Measurements from ENCODE around the gene DDX51.

DDX51 gene

GRCh38 chr12:132166093-132166492, 22.0 kb upstream of the DDX51 start:
- H3K9me3 ChIP-seq (ENCODE audit: low read length) = peaks cover 2% of the 10 kb centered on the region
- no peak overlapping the region for H3K4me3 ChIP-seq (ENCODE audit: low read length)
- no peaks in the 10 kb centered on the region for H3K4me1 ChIP-seq (ENCODE audit: insufficient read depth, low read length)
- H3K27me3 ChIP-seq (ENCODE audit: insufficient read depth, low read length) = peaks cover 12% of the 10 kb centered on the region
- H3K36me3 ChIP-seq (ENCODE audit: insufficient read depth, low read length) = no peaks in the 10 kb centered on the region
- H2AFZ ChIP-seq (ENCODE audit: low read depth, low read length) = no peak overlapping the region

- Histone ChIP-seq H3K36me3 (ENCODE audit: insufficient read depth, low read length) (no peaks in the 10 kb centered on the region), H3K4me3 (ENCODE audit: low read length) (no peak overlapping the region), H2AFZ (ENCODE audit: low read depth, low read length) (no peak overlapping the region), H3K27me3 (ENCODE audit: insufficient read depth, low read length) (peaks cover 7% of the 10 kb centered on the region), H3K9me3 (ENCODE audit: low read length) (peaks cover 2% of the 10 kb centered on the region), H3K4me1 (ENCODE audit: insufficient read depth, low read length) (no peaks in the 10 kb centered on the region)
These were observed 21.5 kb upstream of the DDX51 start for GRCh38 chr12:132165584-132165983.

DNA sequence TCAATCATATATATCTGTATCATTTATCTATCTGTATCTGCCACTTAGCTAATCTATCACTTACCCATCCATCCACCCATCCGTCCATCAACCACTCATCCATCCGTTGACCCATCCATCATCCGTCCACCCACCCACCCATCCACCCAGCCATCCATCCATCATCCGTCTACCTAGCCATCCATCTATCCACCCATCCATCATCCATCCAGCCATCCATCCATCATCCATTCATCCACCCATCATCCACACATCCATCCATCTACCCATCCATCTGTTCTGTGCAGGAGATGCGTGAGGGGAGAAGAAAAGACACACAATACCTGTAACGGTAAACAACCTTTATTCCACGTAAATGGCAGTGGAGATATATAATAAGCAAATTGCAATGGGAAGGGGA, 20.3 kb upstream of the DDX51 start:
- Histone ChIP-seq H3K36me3 (ENCODE audit: insufficient read depth, low read length) (no peaks in the 10 kb centered on the region), H3K4me1 (ENCODE audit: insufficient read depth, low read length) (no peaks in the 10 kb centered on the region), H3K4me3 (ENCODE audit: low read length) (no peak overlapping the region), H3K27me3 (ENCODE audit: insufficient read depth, low read length) (no peaks in the 10 kb centered on the region), H3K9me3 (ENCODE audit: low read length) (peaks cover 2% of the 10 kb centered on the region), H2AFZ (ENCODE audit: low read depth, low read length) (no peak overlapping the region)

DNA sequence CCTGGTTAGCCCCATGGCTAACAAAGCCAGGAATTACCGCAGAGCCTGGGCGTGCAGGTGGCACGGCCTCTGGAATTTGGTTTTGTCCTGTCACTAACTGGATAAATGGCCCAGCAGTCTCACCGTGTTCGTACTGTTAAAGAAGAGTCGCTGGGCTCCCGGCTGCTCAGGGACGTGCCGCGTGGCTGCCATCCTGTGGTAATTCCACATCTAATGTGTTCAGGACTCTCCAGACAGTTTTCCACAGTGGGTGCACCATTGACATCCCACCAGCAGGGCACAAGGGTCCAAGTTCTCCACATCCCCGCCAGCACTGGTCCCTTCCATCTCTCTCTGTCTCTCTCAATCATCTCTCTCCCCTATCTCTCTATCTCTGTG, 19.8 kb upstream of the DDX51 start:
- H3K27me3 ChIP-seq (ENCODE audit: insufficient read depth, low read length) = no peaks in the 10 kb centered on the region
- peaks cover 2% of the 10 kb centered on the region for H3K9me3 ChIP-seq (ENCODE audit: low read length)
- no peaks in the 10 kb centered on the region for H3K36me3 ChIP-seq (ENCODE audit: insufficient read depth, low read length)
- no peaks in the 10 kb centered on the region for H3K4me1 ChIP-seq (ENCODE audit: insufficient read depth, low read length)
- H3K4me3 ChIP-seq (ENCODE audit: low read length) = no peak overlapping the region
- no peak overlapping the region for H2AFZ ChIP-seq (ENCODE audit: low read depth, low read length)

DNA sequence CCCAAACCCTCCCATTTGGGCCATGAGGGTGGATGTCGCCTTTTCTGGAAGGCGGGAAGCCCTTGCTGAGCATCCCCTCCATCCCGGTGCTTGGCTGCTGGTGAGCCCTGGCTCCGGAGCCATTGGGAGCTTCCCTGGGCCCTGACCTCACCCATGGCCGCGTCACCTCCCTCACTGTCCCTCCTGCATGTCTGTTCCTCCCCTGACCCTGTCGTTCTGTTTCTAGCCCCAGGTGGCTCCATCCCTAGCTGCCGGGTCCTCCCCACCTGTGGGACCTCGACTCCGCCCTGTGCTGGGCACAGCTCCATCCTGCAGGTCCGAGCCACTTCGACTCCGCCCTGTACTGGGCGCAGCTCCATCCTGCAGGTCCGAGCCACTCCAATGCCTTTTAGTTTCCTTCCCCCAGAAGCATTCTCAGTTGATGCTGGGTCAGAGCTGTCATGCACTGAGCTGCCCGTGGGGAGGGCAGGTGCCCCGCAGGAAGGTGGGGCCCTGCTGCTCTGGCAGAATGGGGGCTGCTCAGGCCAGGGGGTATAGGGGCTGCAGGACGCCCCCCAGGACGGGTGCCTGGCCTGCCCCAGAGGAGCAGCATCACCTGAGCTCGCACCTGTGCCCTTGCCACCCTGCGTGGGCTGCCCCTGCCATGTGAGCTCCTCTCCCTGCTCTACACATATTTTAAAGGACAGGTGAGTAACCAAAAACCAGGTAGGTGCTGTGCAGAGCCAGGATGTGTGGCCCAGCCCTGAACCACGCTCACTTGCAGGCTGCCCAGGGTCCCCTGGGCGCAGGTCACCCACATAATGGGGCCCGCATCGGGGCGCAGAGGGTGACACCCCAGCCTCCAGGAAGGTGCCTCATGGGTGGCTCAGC, 19.2 kb upstream of the DDX51 start:
- no peaks in the 10 kb centered on the region for H3K27me3 ChIP-seq (ENCODE audit: insufficient read depth, low read length)
- H3K36me3 ChIP-seq (ENCODE audit: insufficient read depth, low read length) = no peaks in the 10 kb centered on the region
- peaks cover 2% of the 10 kb centered on the region for H3K9me3 ChIP-seq (ENCODE audit: low read length)
- no peaks in the 10 kb centered on the region for H3K4me1 ChIP-seq (ENCODE audit: insufficient read depth, low read length)
- H2AFZ ChIP-seq (ENCODE audit: low read depth, low read length) = no peak overlapping the region
- no peak overlapping the region for H3K4me3 ChIP-seq (ENCODE audit: low read length)

- Histone ChIP-seq H3K36me3 (ENCODE audit: insufficient read depth, low read length) (no peaks in the 10 kb centered on the region), H3K9me3 (ENCODE audit: low read length) (peaks cover 2% of the 10 kb centered on the region), H2AFZ (ENCODE audit: low read depth, low read length) (no peak overlapping the region), H3K4me3 (ENCODE audit: low read length) (no peak overlapping the region), H3K27me3 (ENCODE audit: insufficient read depth, low read length) (no peaks in the 10 kb centered on the region), H3K4me1 (ENCODE audit: insufficient read depth, low read length) (no peaks in the 10 kb centered on the region)
These were observed 18.5 kb upstream of the DDX51 start for GRCh38 chr12:132162508-132163031.

DNA sequence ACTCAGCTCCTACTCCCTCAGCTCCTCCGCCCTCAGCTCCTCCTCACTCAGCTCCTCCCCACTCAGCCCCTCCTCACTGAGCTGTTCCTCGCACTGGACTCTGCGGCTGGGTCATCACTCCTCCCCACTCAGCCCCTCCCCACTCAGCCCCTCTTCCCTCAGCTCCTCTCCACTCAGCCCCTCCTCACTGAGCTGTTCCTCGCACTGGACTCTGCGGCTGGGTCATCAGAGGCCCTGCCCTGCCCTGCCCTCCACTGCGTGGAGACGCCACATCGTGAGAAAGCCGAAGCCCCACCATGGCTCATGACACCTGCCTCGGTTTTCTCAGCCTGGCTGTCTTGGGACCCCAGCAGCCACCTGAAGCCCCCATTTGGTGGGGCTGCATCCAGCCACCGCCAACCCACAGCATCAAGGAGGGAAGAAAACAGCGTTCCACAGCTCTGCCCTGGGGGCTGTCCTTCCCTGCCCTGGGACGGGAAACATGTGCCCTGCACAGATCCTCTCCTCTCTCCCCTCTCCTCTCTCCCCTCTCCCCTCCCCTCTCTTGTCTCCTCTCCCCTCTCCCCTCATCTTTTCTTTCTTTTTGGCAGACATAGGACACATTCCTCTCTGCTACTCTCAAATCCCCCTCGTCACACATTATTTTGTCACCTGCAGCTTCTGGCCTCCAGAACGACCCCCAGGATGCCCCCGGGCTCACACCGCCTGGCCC, 17.8 kb upstream of the DDX51 start:
- H2AFZ ChIP-seq (ENCODE audit: low read depth, low read length) = no peak overlapping the region
- H3K27me3 ChIP-seq (ENCODE audit: insufficient read depth, low read length) = no peaks in the 10 kb centered on the region
- peaks cover 3% of the 10 kb centered on the region for H3K36me3 ChIP-seq (ENCODE audit: insufficient read depth, low read length)
- H3K4me1 ChIP-seq (ENCODE audit: insufficient read depth, low read length) = no peaks in the 10 kb centered on the region
- H3K4me3 ChIP-seq (ENCODE audit: low read length) = no peak overlapping the region
- H3K9me3 ChIP-seq (ENCODE audit: low read length) = peaks cover 4% of the 10 kb centered on the region

DNA sequence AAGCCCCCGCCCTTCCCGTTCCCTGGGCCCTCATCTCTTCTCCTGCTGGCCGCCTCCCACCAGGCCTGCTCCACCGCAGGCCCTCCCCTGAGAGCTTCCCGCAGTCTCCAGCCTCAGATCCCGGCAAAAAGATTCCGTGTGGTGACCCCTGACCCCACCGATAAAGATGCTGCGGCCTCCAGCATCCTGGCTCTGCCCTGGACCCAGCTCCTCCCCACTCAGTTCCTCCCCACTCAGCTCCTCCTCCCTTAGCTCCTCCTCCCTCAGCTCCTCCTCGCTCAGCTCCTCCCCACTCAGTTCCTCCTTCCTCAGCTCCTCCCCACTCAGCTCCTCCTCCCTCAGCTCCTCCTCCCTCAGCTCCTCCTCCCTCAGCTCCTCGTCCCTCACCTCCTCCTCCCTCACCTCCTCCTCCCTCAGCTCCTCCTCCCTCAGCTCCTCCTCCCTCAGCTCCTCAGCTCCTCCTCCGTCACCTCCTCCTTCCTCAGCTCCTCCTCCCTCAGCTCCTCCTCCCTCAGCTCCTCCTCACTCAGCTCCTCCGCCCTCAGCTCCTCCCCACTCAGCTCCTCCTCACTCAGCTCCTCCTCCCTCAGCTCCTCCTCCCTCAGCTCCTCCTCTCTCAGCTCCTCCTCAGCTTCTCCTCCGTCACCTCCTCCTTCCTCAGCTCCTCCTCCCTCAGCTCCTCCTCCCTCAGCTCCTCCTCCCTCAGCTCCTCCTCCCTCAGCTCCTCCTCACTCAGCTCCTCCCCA, 17.1 kb upstream of the DDX51 start:
- Histone ChIP-seq H3K4me1 (ENCODE audit: insufficient read depth, low read length) (no peaks in the 10 kb centered on the region), H2AFZ (ENCODE audit: low read depth, low read length) (no peak overlapping the region), H3K36me3 (ENCODE audit: insufficient read depth, low read length) (peaks cover 10% of the 10 kb centered on the region), H3K27me3 (ENCODE audit: insufficient read depth, low read length) (no peaks in the 10 kb centered on the region), H3K9me3 (ENCODE audit: low read length) (peaks cover 7% of the 10 kb centered on the region), H3K4me3 (ENCODE audit: low read length) (no peak overlapping the region)

DNA sequence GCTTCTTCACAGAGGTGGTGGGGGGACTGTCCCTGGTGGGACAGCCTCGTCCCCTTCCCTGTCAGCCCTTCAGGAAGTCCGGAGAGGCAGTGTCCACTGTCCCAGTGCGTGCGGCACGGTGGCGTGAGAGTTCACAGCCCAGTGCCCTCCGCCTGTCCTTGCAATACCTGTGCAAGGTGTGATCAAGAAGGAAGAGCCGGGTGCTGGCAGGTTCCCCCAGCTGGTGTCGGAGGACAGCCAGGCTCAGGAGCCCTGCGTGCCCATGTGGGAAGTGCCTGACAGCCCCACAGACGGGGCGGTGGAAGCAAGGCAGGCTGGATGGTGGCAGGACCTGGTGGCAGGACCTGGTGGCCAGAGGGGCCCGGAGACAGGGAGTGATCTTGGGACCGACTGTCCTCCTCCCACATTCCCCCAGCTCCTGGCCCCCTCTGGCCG, 16.5 kb upstream of the DDX51 start:
- H3K4me1 ChIP-seq (ENCODE audit: insufficient read depth, low read length) = no peaks in the 10 kb centered on the region
- no peaks in the 10 kb centered on the region for H3K27me3 ChIP-seq (ENCODE audit: insufficient read depth, low read length)
- no peak overlapping the region for H2AFZ ChIP-seq (ENCODE audit: low read depth, low read length)
- peaks cover 5% of the 10 kb centered on the region for H3K9me3 ChIP-seq (ENCODE audit: low read length)
- peaks cover 10% of the 10 kb centered on the region for H3K36me3 ChIP-seq (ENCODE audit: insufficient read depth, low read length)
- no peak overlapping the region for H3K4me3 ChIP-seq (ENCODE audit: low read length)

DNA sequence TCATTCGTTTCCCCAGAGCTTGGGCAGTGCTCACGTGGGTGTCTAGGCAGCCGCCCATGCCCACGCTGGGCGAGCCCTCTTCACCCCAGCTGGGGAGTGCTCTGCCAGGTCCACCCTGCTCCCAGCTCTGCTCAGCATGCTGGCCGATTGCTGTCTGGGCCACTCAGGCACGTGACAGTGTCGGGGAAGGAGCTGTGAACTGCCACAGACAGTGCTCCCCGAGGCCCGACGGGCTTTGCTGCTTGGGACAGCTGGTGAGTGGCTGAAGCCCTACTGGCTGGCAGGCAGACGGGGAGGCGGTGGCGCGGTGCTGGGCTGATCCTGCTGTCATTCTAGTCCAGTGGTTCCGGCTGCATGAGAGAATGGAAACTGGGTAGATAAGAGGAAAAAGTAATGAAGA, 15.9 kb upstream of the DDX51 start:
- Histone ChIP-seq H3K27me3 (ENCODE audit: insufficient read depth, low read length) (no peaks in the 10 kb centered on the region), H3K36me3 (ENCODE audit: insufficient read depth, low read length) (peaks cover 10% of the 10 kb centered on the region)

DNA sequence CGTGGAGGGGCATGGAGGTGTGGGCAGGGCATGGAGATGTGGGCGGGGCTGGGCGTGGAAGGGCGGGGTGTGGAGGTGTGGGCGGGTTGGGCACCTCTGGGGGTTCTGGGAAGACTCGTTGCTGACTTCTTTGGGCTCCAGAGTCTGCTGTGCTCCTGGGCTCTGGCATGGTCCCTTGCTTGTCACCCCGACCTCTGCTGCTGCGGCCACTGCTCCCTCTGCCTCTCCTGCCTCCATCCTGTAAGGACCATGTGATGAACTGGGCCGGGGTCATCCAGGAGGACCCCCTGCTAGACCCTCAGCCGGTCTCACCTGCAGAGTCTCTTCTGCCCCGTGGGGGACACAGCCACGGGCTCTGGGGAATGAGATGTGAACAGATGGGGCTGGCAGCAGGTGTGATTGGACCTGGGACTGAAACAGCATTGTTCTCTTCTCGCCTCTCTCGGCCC, 15.5 kb upstream of the DDX51 start:
- Histone ChIP-seq H3K9me3 (ENCODE audit: low read length) (peaks cover 5% of the 10 kb centered on the region), H3K36me3 (ENCODE audit: insufficient read depth, low read length) (peaks cover 10% of the 10 kb centered on the region), H3K4me1 (ENCODE audit: insufficient read depth, low read length) (no peaks in the 10 kb centered on the region), H2AFZ (ENCODE audit: low read depth, low read length) (no peak overlapping the region), H3K4me3 (ENCODE audit: low read length) (no peak overlapping the region), H3K27me3 (ENCODE audit: insufficient read depth, low read length) (no peaks in the 10 kb centered on the region)

More for the DNA sequence above, 15.9 kb upstream of the DDX51 start:
- Histone ChIP-seq H3K4me1 (ENCODE audit: insufficient read depth, low read length) (no peaks in the 10 kb centered on the region), H3K9me3 (ENCODE audit: low read length) (peaks cover 5% of the 10 kb centered on the region), H2AFZ (ENCODE audit: low read depth, low read length) (no peak overlapping the region), H3K4me3 (ENCODE audit: low read length) (no peak overlapping the region)

GRCh38 chr12:132158677-132159554, 14.8 kb upstream of the DDX51 start:
- peaks cover 5% of the 10 kb centered on the region for H3K9me3 ChIP-seq (ENCODE audit: low read length)

More at GRCh38 chr12:132158677-132159554, 14.8 kb upstream of the DDX51 start:
- Histone ChIP-seq H3K27me3 (ENCODE audit: insufficient read depth, low read length) (no peaks in the 10 kb centered on the region), H2AFZ (ENCODE audit: low read depth, low read length) (no peak overlapping the region), H3K4me1 (ENCODE audit: insufficient read depth, low read length) (peaks cover 6% of the 10 kb centered on the region), H3K36me3 (ENCODE audit: insufficient read depth, low read length) (peaks cover 10% of the 10 kb centered on the region), H3K4me3 (ENCODE audit: low read length) (no peak overlapping the region)

All from neuron (in vitro differentiated cells).